OCI-LY3 (cell line): ENCODE measurements around the gene PTGER2.

ENCODE experiments used
- CTCF ChIP-seq: fragments of 200-600, 300-600 bp; sonication (generic); IDR thresholded peaks from 2 replicates; pipeline ENCODE4 v1.5.1; 2014; ENCODE audit warnings: antibody characterized with exemption, low read length, low read depth
- EZH2phosphoT487 ChIP-seq: fragments of 200-600 bp; shearing (Covaris generic); IDR thresholded peaks from 2 replicates; pipeline ENCODE4 v1.6.1; 2018; ENCODE audit warnings: antibody characterized with exemption, mixed run types, low read depth

GRCh38 chr14:52307376-52307775, 6.7 kb upstream of the PTGER2 start:
- TF ChIP-seq CTCF, result no peak
- no peak for TF ChIP-seq EZH2phosphoT487
